Mucosa of gallbladder (tissue), 1 donor: Measurements from ENCODE around the gene GARIN1A. TPM values are rescaled to one million over a fixed set of nuclear protein-coding genes. Genes with fewer than 3 reads are reported as not detected.
"Not testable (repeated sequence)": the region's sequence is repeated elsewhere in the genome, so short reads cannot be mapped to it uniquely, and the experiment has no call there.

Experiments
- DNase-seq: peaks from one replicate; pipeline ENCODE4 v3.0.0-alpha.2; 2020; ENCODE audit warnings: low spot score
- total RNA-seq: library from RNA; stranded (reverse); gene quantifications from one replicate; pipeline ENCODE4 v1.2.1, GENCODE V29; 2021
- donor health status: DM: no; HTN: no; CAD: no.

The GARIN1A gene
- total RNA-seq, result 2.6 TPM

DNA sequence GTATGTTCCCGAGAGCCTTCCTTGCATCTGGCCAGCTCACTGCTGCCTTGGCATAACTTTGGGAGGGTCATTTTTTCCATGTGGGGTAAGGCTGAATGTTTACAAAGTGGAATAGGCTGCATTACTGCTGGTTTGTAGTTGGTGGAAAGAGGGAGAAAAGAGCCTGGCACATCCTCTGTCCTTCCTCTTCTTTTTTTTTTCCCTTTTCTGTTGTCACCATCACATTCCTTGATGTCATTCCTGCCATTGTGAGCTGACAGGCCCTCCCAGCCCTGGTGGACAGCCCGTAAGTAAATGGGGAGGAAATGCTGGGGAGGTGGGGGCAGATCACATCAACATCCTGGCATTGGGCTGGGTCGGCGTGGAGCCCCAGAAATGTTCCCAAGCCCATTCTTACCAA lies at the start of gene GARIN1A:
GARIN1A (plus strand) TSS at position 301 of the 400 bp plus-strand sequence. CDS start 106 bp downstream, outside the sequence.
- no peak for DNase-seq

GRCh38 chr7:128627124-128627523 lies 45.0 kb upstream of the GARIN1A start:
- not testable (repeated sequence) for DNase-seq

DNA sequence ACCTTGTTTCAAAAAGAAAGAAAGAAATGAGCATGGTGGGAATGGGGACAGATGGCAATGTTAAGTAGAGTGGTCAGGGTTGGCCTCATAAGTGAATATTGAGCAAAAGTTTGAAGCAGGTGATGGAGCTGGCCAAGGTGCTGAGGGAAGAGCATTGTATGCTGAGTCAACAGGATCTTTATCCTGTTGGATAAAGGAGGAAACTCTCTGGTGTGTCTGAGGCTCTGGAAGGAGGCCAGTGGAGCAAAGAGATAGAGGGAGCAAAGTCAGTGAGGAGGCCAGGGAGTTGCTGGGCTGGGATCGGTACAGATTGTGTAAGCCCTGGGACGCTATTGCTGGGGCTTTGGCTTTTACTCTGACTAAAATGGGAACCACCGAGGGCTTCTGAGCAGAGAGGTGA lies 38.2 kb upstream of the GARIN1A start:
- DNase-seq, result not testable (repeated sequence)

DNA sequence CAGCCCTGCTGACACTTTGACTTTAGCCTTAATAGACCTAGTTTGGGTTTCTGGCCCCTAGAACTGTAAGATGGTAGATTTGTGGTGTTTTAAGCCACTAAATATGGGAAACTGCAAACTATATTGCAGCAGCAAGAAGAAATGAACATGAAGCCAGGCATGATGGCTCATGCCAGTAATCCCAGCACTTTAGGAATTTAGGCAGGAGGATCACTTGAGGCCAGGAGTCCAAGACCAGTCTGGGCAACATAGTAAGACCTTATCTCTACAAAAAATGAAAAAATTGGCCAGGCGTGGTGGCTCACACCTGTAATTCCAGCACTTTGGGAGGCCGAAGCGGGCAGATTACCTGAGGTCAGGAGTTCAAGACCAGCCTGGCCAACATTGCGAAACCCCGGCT lies 26.9 kb upstream of the GARIN1A start:
- not testable (repeated sequence) for DNase-seq

DNA sequence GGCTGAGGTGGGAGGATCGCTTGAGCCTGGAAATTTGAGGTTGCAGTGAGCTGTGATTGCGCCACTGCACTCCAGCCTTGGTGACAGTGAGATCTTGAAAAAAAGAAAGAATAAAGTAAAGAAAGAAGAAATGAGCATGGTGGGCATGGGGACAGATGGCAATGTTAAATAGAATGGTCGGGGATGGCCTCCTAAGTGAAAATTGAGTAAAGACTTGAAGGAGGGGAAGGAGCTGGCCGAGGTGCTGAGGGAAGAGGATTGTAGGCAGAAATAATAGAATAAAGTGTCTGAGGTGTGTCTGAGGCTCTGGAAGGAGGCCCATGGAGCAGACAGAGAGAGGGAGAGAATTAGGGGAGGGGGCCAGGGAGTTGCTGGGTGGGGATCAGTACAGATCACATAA lies 26.2 kb upstream of the GARIN1A start:
- not testable (repeated sequence) for DNase-seq

DNA sequence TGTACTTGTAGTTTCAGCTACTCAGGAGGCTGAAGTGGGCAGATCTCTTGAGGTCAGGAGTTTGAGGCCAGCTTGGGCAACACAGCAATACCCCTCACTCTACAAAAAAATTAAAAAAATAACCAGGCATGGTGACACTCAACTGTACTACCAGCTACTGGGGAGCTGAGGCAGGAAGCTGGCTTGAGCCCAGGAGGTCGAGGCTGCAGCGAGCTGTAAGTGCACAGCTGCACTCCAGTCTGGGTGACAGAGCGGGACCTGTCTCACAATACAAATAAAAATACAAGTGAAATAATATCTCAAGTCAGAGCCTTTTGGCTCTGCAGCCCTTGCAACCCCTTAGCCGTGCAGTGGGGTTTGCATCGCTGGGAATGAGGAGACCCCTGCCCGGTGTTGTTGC lies 25.2 kb upstream of the GARIN1A start:
- not testable (repeated sequence) for DNase-seq

DNA sequence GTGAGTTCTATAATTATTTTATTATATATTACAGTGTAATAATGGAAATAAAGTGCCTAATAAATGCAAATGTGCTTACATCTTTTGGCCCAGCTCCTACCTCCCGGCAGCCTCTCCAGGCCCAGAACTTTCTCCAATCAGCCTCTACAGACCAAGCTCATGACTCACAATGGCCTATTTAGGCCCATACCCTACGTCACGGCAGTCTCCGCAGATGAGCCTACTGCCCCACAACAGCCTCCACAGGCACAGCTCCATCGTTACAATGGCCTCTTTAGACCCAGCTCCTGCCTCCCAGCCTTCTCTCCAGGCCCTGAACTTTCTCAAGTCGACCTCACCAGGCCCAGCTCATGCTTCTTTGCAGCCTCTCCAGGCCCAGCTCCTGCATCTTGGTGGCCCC lies 21.0 kb upstream of the GARIN1A start:
- not testable (repeated sequence) for DNase-seq

DNA sequence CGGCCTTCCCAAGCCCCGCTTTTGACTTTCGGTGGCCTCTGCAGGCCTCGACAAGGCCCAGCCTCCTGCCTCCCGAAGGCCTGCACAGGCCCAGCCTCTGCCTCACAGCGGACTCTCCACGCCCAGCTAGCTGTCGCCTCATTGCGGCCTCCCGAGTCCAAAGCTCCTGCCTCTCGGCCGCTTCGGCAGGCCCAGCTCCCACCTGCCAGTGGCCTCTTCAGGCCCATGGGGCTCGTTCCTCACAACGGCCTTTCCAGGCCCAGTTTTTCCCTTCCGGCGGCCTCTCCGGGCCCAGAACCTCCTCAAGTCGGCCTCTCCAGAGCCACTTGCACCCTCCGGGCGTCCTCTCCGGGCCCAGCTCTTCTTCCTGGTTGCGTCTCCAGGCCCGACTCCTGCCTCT lies 19.5 kb upstream of the GARIN1A start:
- not testable (repeated sequence) for DNase-seq

DNA sequence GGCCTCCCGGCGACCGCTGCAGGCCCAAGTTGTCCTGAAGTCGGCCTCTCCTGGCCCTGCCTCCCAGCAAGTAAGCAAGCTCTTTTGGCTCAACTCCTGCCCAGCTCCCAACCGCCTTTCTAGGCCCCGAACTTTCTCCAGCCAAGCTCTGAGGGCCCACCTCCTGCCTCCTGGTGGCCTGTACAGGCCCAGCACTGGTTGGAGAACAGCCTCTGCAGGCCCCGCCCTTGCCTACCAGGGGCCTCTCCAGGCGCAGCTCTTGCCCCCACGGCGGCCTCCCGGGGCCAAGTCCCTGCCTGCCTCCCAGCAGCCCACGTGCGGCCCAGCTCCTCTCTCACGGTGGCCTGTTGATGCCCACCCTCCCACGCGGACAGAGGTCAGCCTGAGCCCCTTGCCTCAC lies 18.9 kb upstream of the GARIN1A start:
- DNase-seq, result not testable (repeated sequence)

- DNase-seq, result not testable (repeated sequence)
Observed at GRCh38 chr7:128654080-128654479, 18.0 kb upstream of the GARIN1A start.

GRCh38 chr7:128654501-128654900 lies 17.6 kb upstream of the GARIN1A start:
- not testable (repeated sequence) for DNase-seq

DNA sequence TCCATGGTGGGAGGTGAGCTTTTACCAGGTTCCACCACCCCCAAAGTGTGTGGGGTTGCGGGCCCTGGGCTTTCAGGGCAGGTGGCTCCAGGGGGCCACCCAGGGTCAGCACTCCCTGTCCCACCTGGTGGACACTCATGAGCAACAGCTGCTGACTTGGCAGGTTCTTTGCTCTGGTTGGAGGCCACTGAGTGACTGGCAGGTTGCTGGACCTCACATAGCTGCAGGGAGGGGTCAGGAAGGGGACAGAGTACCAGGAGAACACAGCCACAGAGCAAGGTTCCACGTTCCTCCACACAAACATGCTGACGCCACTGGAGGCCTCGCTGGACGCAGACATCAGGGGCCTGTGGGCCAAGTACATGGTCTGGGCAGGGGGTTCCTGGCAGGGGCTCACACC lies 13.7 kb upstream of the GARIN1A start:
- DNase-seq, result not testable (repeated sequence)

DNA sequence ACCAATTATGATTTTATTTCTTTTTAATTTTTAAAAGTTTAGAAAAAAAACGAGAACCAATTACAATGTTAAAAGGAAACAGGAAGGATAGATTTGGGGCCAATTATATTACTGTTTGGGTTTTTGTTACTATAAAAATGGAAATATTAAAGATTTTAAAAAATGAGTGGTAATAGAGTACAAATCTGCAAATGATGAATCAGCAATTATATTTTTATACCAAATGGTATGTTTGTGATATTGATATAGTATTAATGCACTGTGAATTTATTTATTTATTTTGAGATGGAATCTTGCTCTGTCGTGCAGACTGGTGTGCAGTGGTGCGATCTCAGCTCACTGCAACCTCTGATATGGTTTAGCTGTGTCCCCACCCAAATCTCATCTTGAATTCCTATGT lies 11.5 kb upstream of the GARIN1A start:
- no peak for DNase-seq

- no peak for DNase-seq
Observed at GRCh38 chr7:128661446-128661845, 10.6 kb upstream of the GARIN1A start.

DNA sequence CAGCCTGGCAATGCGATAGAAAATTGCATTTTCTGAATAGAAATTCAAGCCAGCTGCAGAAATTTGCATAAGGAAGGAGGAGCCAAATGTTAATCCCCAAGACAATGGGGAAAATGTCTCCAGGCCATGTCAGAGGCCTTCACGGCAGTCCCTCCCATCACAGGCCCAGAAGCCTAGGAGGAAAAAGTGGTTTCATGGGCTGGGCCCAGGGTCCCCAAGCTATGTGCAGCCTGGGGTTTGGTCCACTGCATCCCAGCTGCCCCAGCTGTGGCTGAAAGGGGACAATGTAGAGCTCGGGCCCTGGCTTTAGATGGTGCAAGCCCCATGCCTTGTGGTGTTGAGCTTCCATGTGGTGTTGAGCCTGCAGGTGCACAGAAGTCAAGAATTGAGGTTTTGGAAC lies 10.0 kb upstream of the GARIN1A start:
- no peak for DNase-seq

GRCh38 chr7:128663223-128663622 lies 8.9 kb upstream of the GARIN1A start:
- not testable (repeated sequence) for DNase-seq

DNA sequence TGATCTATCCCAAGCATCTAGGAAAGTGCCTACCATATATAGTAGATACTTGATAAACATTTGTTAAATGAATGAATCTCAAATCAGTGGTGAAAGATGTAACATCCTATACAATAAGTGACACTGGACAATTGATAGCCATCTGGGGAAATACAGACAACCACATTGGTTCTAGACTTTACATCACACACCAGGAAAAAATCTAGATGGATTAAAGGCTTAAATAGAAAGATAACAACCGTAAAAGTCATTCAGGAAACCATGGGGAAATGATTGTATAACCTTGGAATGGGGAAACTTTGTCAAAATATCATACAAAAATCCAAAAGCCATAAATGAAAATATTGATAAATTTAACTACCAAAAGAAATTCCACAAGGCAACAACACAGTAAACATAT lies 7.0 kb upstream of the GARIN1A start:
- no peak for DNase-seq

DNA sequence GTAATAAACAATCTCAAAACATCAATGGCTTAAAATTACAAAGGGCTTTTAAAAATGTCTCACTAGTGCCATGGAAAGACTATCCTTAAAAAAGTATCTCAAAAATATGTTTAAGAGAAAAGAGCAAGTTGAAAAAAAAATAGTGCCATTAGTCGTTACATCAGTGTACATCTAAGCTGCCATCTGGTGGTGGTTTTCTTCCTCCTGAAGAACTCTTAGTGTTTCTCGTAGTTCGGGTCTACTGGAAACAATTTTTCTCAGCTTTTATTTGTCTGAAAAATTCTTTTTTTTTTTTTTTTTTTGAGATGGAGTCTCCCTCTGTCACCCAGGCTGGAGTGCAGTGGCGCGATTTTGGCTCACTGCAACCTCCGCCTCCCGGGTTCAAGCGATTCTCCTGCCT lies 5.9 kb upstream of the GARIN1A start:
- DNase-seq, result no peak

DNA sequence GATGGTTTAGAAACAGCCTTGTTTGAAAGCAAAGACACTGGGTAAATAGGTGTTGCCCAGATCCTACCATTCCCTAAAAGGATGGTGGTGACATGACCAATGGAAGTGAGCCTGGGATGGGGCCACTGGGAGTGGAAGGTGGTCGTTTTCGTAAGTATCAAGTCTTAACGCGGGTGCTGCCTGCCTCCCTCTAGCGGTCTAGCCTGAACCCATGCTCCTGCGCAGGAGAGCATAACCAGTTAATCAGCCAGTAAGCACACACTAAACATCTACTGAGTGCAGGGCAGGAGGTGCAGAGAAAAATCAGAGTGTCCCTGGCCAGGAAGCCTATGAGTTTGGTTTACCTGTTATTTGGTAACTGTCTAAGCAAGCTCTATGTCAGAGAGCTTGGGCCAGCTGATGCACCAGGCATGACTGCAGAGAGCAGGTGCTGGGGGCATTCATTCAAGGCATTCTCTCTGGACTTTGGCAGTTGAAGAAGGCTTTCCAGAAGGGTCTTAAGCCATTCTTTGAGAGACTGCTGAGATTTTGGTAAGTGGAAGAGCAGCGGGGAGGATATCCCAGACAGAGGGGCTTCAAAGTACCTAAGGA lies 930 bp downstream of the GARIN1A start:
- DNase-seq, result no peak

GRCh38 chr7:128673571-128673970 lies 1.5 kb downstream of the GARIN1A start:
- DNase-seq, result no peak

- DNase-seq, result no peak
Observed at GRCh38 chr7:128676665-128677064, 4.6 kb downstream of the GARIN1A start.

- no peak for DNase-seq
Observed at GRCh38 chr7:128679920-128680319, 7.8 kb downstream of the GARIN1A start.

GRCh38 chr7:128681794-128682537 lies 9.9 kb downstream of the GARIN1A start:
- no peak for DNase-seq
